Pancreas (tissue), 10 donors: ENCODE data around the gene TMEM143. TPM values are rescaled to one million over a fixed set of nuclear protein-coding genes. Genes with fewer than 3 reads are reported as not detected.

Experiments used
- ATAC-seq, 4 donors: fragments of 200-7000 bp; cut with Tn5 transposase; one replicate each; pipeline versions ENCODE4 v1.8.0 to v1.9.1; 2020; ENCODE audit warnings: mild to moderate bottlenecking in 4 of 4, moderate library complexity in 4 of 4
- DNase-seq, 6 donors: peaks; one replicate each; pipeline ENCODE4 v3.0.0-alpha.2; 2020
- FAIRE-seq: peaks from 2 replicates; lab custom pipeline; 2012; peaks lifted over from hg19 to GRCh38; lab: Jason Lieb, UNC
- H3K27ac ChIP-seq, 4 donors: fragments of 200-600 bp; sonication (generic); 1 replicate in 3 of 4; 2 replicates in 1 of 4; pipeline versions ENCODE4 v1.5.0 to v1.8.0; 2020
- H3K27me3 ChIP-seq, 4 donors: fragments of 200-600 bp; one replicate each; pipeline ENCODE4 v1.8.0; 2021
- H3K36me3 ChIP-seq, 3 donors: fragments of 200-600 bp; sonication (generic) in 1 of 3; one replicate each; pipeline versions ENCODE4 v1.5.0 to v1.8.0; 2020 to 2021
- H3K4me1 ChIP-seq, 3 donors: fragments of 200-600 bp; one replicate each; pipeline ENCODE4 v1.8.0; 2021
- H3K4me3 ChIP-seq, 4 donors: fragments of 200-600 bp; sonication (generic) in 2 of 4; one replicate each; pipeline versions ENCODE4 v1.5.0 to v1.8.0; 2020 to 2021
- H3K9me3 ChIP-seq, 4 donors: fragments of 200-600 bp; one replicate each; pipeline ENCODE4 v1.8.0; 2021
- WGBS, 2 donors: extraction: QIAGEN DNeasy Blood & Tissue Kit; methylation state at CpG; one replicate each; pipeline ENCODE4 v1.1.7; 2013; 5-methylcytosine and 5-hydroxymethylcytosine counted together
- intact Hi-C, 3 donors: fragments of 100-400 bp; cut with DNase I; formaldehyde crosslinking; loops; one replicate each; pipeline versions ENCODE4 v1.11.1 to v1.14.2; 2022
- polyA plus RNA-seq, 2 donors: library from polyadenylated mRNA; stranded (reverse); fragments of 200-250 nt; gene quantifications; one replicate each; pipeline ENCODE4 v1.2.3, GENCODE V29; 2013
- total RNA-seq, 6 donors: library from RNA; stranded (reverse); fragmentation: NEBNext Ultra II Directional in 4 of 6; extraction: Animal tissue kit (Norgen Biotek cat#: 25700) in 4 of 6; gene quantifications; one replicate each; pipeline versions ENCODE4 v1.2.1 to v1.2.4, GENCODE V29; 2021 to 2023
- TF ChIP-seq, protein P1 (sequence below), 4 donors: fragments of 200-600 bp; sonication (generic) in 3 of 4; IDR thresholded peaks; one replicate each; pipeline versions ENCODE4 v1.5.0 to v1.8.0; 2021; ENCODE audit warnings: antibody characterized with exemption in 4 of 4
- donor health status: healthy with polysubstance abuse.
- donor health status: DM: no; HTN: no; CAD: no; lungs with moderate emphysema.
- donor health status: DM: no; HTN: no; CAD: no.
- donor health status: control.
- donor health status: control.
- donor health status: Bipolar disorder and iron deficiency.
- donor health status: DM: yes; HTN: yes; CAD: no.
- donor health status: DM: no; HTN: no; CAD: no.
- donor health status: DM: no; HTN: no; CAD: no.
- donor health status: DM: yes; HTN: yes; CAD: no.

The TMEM143 gene
- 1 to 10 TPM; 3.3 to 7.3 (median 4.4) TPM for total RNA-seq
- polyA plus RNA-seq = 10 to 100 TPM in 1 of 2 donors, 1 to 10 TPM in 1; 8.0 to 11.2 TPM

DNA sequence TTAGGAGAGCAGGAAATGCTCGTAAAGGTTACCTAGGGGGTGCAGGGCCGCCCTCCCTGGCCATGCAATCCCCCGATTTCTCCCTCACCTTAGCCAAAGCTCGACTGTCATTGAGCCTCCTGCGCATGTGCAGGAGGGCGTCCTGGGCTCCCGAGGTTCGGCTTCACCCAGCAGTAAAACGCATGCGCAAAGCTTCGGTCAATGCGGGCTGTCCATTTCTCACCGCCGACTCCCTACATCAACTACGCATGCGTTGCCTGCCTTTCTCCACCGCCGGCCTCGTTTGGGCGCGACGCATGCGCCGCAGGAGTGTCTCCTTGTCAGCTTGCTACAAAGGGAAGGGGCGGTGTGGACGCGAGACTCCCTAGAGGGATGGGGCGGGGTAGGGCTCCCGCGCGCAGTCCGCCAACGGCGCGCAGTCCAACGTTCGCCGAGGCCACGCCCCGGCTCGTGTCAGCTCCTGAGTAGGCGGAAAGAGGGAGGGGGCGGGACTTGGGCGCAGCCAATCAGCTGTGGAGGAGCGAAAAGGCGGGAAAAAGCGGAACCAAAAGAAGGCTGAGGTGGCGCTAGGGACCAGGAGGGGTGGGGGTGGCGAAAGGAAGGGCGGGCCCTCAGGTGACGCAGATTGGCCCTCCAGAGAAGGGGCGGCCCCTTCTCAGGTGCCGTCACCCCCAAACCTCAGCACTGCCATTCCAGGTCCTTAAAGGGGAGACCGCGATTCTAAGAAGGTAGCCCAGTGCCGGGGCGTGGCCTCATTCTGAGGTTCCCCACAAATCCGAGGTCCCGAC is at the start of gene TMEM143, which contains the start of gene SYNGR4:
TSS of gene TMEM143 (minus strand) at position 131 of the 788 bp plus-strand sequence. CDS start at position 111, 20 bp downstream.
TSS of gene SYNGR4 (plus strand) at position 558 of the 788 bp plus-strand sequence. CDS start 1,476 bp downstream, outside the sequence.
- H3K4me1 ChIP-seq = peaks cover 0 to 3% (median 0%) of the 10 kb centered on the region in 3 donors
- TF ChIP-seq, protein P1, sequence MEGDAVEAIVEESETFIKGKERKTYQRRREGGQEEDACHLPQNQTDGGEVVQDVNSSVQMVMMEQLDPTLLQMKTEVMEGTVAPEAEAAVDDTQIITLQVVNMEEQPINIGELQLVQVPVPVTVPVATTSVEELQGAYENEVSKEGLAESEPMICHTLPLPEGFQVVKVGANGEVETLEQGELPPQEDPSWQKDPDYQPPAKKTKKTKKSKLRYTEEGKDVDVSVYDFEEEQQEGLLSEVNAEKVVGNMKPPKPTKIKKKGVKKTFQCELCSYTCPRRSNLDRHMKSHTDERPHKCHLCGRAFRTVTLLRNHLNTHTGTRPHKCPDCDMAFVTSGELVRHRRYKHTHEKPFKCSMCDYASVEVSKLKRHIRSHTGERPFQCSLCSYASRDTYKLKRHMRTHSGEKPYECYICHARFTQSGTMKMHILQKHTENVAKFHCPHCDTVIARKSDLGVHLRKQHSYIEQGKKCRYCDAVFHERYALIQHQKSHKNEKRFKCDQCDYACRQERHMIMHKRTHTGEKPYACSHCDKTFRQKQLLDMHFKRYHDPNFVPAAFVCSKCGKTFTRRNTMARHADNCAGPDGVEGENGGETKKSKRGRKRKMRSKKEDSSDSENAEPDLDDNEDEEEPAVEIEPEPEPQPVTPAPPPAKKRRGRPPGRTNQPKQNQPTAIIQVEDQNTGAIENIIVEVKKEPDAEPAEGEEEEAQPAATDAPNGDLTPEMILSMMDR (IDR thresholded peaks at IDR 0.05) = no peak
- H3K27ac ChIP-seq = peak within 1 kb of the TSS; percentile 89 to 94 (median 92)
- intact Hi-C loops = no loop called here
- DNase-seq (peak; percentile 94 to 100 (median 99)), FAIRE-seq (peak; percentile 95), ATAC-seq (peak; percentile 86 to 92 (median 88))
- H3K9me3 ChIP-seq = no peaks in the 10 kb centered on the region
- H3K4me3 ChIP-seq = peak within 1 kb of the TSS; percentile 18 to 55 (median 51)
- WGBS, 2 donors = 1% methylated on average over 55 to 59 of the region's 59 CpGs
- H3K27me3 ChIP-seq = no peaks in the 10 kb centered on the region
- H3K36me3 ChIP-seq = no peaks in the 10 kb centered on the region

GRCh38 chr19:48405850-48406249 is 42.1 kb upstream of the TMEM143 start:
- WGBS, 2 donors = 62 to 71% methylated on average over 13 of the region's 13 CpGs
- Histone ChIP-seq H3K27me3 (peaks cover 0 to 5% (median 0%) of the 10 kb centered on the region in 4 donors), H3K4me1 (no peaks in the 10 kb centered on the region), H3K9me3 (no peaks in the 10 kb centered on the region), H3K36me3 (no peaks in the 10 kb centered on the region), H3K4me3 (no peak overlapping the region), H3K27ac (no peak overlapping the region)
- TF ChIP-seq, protein P1 (IDR thresholded peaks at IDR 0.05) = no peak
- ATAC-seq = no peak
- DNase-seq = no peak
- intact Hi-C loops = no loop called here
- no peak for FAIRE-seq

GRCh38 chr19:48405010-48405659 is 41.4 kb upstream of the TMEM143 start:
- TF ChIP-seq, protein P1 (IDR thresholded peaks at IDR 0.05) = no peak
- Histone ChIP-seq H3K9me3 (no peaks in the 10 kb centered on the region), H3K27ac (no peak overlapping the region), H3K4me1 (no peaks in the 10 kb centered on the region), H3K36me3 (no peaks in the 10 kb centered on the region), H3K4me3 (no peak overlapping the region), H3K27me3 (peaks cover 0 to 5% (median 0%) of the 10 kb centered on the region in 4 donors)
- DNase-seq (peak in 1 of 6 donors; percentile 17), FAIRE-seq (no peak), ATAC-seq (no peak)
- intact Hi-C loops = no loop called here
- 81 to 90% methylated on average over 21 to 27 of the region's 27 CpGs for WGBS, 2 donors

DNA sequence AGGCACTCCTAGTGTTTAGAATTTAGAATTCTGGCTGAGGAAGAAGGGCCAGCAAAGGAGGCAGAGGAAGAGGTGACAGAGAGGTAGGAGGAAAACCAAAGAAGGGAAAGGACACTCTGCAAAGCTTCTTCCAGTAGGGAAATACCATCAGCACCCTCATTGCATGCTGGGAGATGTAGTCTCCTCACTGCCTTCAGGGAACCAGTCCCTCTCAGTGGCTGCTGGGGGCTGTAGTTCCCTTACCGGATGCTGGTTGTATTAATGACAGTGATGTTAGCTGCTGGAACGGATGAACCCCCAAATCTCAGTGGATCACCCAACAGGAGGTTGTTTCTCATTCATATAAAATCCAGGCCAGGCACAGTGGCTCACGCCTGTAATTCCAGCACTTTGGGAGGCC is 39.9 kb upstream of the TMEM143 start:
- no peaks in the 10 kb centered on the region for H3K36me3 ChIP-seq
- no peaks in the 10 kb centered on the region for H3K9me3 ChIP-seq
- ATAC-seq (peak in 3 of 4 donors; percentile 45 to 57 (median 57)), DNase-seq (no peak), FAIRE-seq (no peak)
- no peak overlapping the region for H3K27ac ChIP-seq
- TF ChIP-seq, protein P1 (IDR thresholded peaks at IDR 0.05) = no peak
- peaks cover 0 to 5% (median 0%) of the 10 kb centered on the region in 4 donors for H3K27me3 ChIP-seq
- intact Hi-C loops = no loop called here
- H3K4me3 ChIP-seq = no peak overlapping the region
- WGBS, 2 donors = 54 to 71% methylated on average over 3 of the region's 3 CpGs
- no peaks in the 10 kb centered on the region for H3K4me1 ChIP-seq
